ENCODE data around the gene GAST. TPM values are rescaled to one million over a fixed set of nuclear protein-coding genes. Genes with fewer than 3 reads are reported as not detected.

Gene GAST
- total RNA-seq, 1 experiment from 2014 or later: not detected

DNA sequence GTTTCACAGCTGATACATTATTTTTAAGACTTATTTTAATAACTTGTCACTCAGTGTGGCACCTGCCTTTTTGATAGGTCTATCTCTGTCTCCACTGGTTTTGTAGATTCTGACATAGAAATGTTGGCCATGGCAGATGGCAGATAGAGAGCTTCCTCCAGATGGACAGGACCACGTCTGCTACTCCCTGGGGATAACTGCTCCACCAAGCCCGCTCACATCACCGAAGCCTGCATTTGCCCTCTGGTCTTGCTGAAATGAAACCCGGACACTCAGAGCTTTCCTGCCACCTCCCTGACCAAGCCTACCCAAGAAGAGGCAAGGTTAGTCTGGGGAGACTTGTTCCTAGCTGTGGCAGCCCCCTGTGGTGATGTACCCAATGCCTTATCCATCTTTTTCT, 38.7 kb downstream of the GAST start:
- H4K91ac ChIP-seq (ENCODE audit: insufficient read length, low read depth, low read length): no peak overlapping the region
- no peak for DNase-seq
- H2AK5ac ChIP-seq (ENCODE audit: insufficient read length, low read length): no peak overlapping the region
- no peaks in the 10 kb centered on the region for H4K20me1 ChIP-seq (ENCODE audit: control insufficient read depth, insufficient read depth, insufficient read length)
- H3K27me3 ChIP-seq (ENCODE audit: insufficient read depth, low read length): no peaks in the 10 kb centered on the region
- no peak overlapping the region for H4K5ac ChIP-seq (ENCODE audit: insufficient read length, low read depth, low read length)
- no peaks in the 10 kb centered on the region; the same call in 1 of the 2 replicates for H3K27me3 Mint-ChIP-seq (ENCODE audit: low read depth)
- WGBS (ENCODE audit: extremely low coverage, insufficient read length, low lambda C conversion rate): no CpG with 5 or more reads among the region's 4 CpGs
- no peak overlapping the region for H3K4me3 Mint-ChIP-seq
- H3K23ac ChIP-seq (ENCODE audit: insufficient read length, low read depth, low read length): no peak overlapping the region
- no peak overlapping the region for H2BK5ac ChIP-seq (ENCODE audit: insufficient read length, low read length)
- no peak overlapping the region for H3K18ac ChIP-seq (ENCODE audit: insufficient read length, low read depth, low read length)
- no peak overlapping the region for H3K4ac ChIP-seq (ENCODE audit: low read depth, low read length)
- H3K23me2 ChIP-seq (ENCODE audit: insufficient read length, low read depth, low read length, poor library complexity, severe bottlenecking): no peaks in the 10 kb centered on the region
- no peaks in the 10 kb centered on the region for H3K79me1 ChIP-seq (ENCODE audit: insufficient read depth, low read depth, low read length, poor library complexity, severe bottlenecking)
- H3K36me3 Mint-ChIP-seq (ENCODE audit: insufficient read depth in 1 of 3, low read depth in 3 of 3): peaks cover 4 to 17% (median 16%) of the 10 kb centered on the region in 3 experiments; a peak in 6 of 7 replicates
- no peak overlapping the region for H3T11ph ChIP-seq (ENCODE audit: low read length)
- no peak overlapping the region for H3K56ac ChIP-seq (ENCODE audit: insufficient read length, low read depth, low read length)
- H3K79me2 ChIP-seq (ENCODE audit: insufficient read depth, low read length): no peaks in the 10 kb centered on the region
- no peak overlapping the region for H2AFZ ChIP-seq (ENCODE audit: low read length)
- no peak overlapping the region for H3K4me2 ChIP-seq (ENCODE audit: insufficient read depth, insufficient read length, low read length)
- TF ChIP-seq, protein P1, sequence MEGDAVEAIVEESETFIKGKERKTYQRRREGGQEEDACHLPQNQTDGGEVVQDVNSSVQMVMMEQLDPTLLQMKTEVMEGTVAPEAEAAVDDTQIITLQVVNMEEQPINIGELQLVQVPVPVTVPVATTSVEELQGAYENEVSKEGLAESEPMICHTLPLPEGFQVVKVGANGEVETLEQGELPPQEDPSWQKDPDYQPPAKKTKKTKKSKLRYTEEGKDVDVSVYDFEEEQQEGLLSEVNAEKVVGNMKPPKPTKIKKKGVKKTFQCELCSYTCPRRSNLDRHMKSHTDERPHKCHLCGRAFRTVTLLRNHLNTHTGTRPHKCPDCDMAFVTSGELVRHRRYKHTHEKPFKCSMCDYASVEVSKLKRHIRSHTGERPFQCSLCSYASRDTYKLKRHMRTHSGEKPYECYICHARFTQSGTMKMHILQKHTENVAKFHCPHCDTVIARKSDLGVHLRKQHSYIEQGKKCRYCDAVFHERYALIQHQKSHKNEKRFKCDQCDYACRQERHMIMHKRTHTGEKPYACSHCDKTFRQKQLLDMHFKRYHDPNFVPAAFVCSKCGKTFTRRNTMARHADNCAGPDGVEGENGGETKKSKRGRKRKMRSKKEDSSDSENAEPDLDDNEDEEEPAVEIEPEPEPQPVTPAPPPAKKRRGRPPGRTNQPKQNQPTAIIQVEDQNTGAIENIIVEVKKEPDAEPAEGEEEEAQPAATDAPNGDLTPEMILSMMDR (conservative IDR thresholded peaks at IDR 0.05): no peak
- no peak overlapping the region for H2BK12ac ChIP-seq (ENCODE audit: insufficient read length, low read depth, low read length)
- no peak overlapping the region for H3K27ac Mint-ChIP-seq
- no peaks in the 10 kb centered on the region for H3K4me1 ChIP-seq (ENCODE audit: insufficient read depth, low read length)
- no peaks in the 10 kb centered on the region for H3K4me1 Mint-ChIP-seq
- H3K14ac ChIP-seq (ENCODE audit: insufficient read depth, low read length): no peak overlapping the region
- no peaks in the 10 kb centered on the region for H3K9me3 ChIP-seq (ENCODE audit: control insufficient read depth, low read depth, low read length)
- H2BK15ac ChIP-seq (ENCODE audit: low read depth, low read length): no peak overlapping the region
- no peaks in the 10 kb centered on the region for H3K9me3 Mint-ChIP-seq
- no peak overlapping the region for H2BK120ac ChIP-seq (ENCODE audit: low read depth, low read length, poor library complexity, severe bottlenecking)
- no peak overlapping the region for H3K9ac ChIP-seq (ENCODE audit: extremely low read depth, insufficient read length, low read length)
- no peak overlapping the region for H2BK20ac ChIP-seq (ENCODE audit: low read depth, low read length, poor library complexity, severe bottlenecking)
- no peak overlapping the region for H3K27ac ChIP-seq (ENCODE audit: insufficient read length, low read depth, low read length)
- H4K8ac ChIP-seq (replicated peaks; ENCODE audit: insufficient read length, low read depth, low read length): no peak overlapping the region
